Spleen (tissue), 3 donors: ENCODE data around the gene PCYT1B.

Experiments used
- POLR2A ChIP-seq, 3 donors: fragments of 450-650 bp; IDR thresholded peaks; one replicate each; pipeline ENCODE4 v1.5.1; 2017; ENCODE audit warnings: antibody characterized with exemption in 3 of 3, mild to moderate bottlenecking in 1 of 3
- POLR2AphosphoS5 ChIP-seq, 3 donors: sonication (generic); formaldehyde crosslinking; IDR thresholded peaks; one replicate each; pipeline ENCODE4 v1.5.1; 2017; ENCODE audit warnings: antibody characterized with exemption in 3 of 3

DNA sequence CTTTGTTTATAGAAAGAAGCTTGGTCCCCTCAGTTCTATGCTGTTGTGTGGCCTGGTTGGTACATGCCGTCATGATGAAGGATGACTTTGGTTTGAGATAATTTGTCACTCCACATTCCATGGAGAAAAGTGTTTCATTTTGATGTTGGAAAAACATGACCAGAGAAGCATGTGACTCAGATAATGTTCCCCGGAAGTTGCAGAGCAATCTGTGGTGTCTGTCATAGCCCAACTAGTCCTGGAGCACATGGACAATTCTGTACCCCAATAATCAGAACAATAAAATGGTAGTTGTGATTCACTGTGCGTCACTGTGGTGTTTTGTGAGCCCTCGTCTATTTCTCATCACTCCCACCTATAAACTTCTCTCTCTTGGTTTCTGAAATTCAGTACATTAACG is 97.0 kb downstream of the PCYT1B start:
- TF ChIP-seq POLR2AphosphoS5 (IDR thresholded peaks at IDR 0.05) (peak in 1 of 3 donors; percentile 19), POLR2A (IDR thresholded peaks at IDR 0.05) (no peak)
